ENCODE results near the gene SEC23IP.

Gene SEC23IP

GRCh38 chr10:119892188-119893065, at the start of gene SEC23IP:
TSS of gene SEC23IP (plus strand) at chr10:119892730. CDS start at chr10:119892783, 53 bp downstream.
- no peaks in the 10 kb centered on the region for H3K27me3 ChIP-seq (ENCODE audit: low read depth, low read length)
- H3K79me2 ChIP-seq (ENCODE audit: low read length), result peaks cover 53% of the 10 kb centered on the region

GRCh38 chr10:119845656-119846055, 46.9 kb upstream of the SEC23IP start:
- peaks cover 12% of the 10 kb centered on the region for H3K4me1 ChIP-seq (ENCODE audit: low read length)
- H3K27ac ChIP-seq (ENCODE audit: low read length), result peak overlapping the region; percentile 25; the same call in 1 of the 2 replicates
- H3K9ac ChIP-seq (ENCODE audit: low read length), result no peak overlapping the region
- no peaks in the 10 kb centered on the region for H3K79me2 ChIP-seq (ENCODE audit: low read length)
- no peaks in the 10 kb centered on the region for H3K9me3 ChIP-seq (ENCODE audit: insufficient read depth, low read length)
- TF ChIP-seq CTCF (IDR thresholded peaks at IDR 0.05; ENCODE audit: low read depth, low read length), result no peak
- TF ChIP-seq EZH2phosphoT487 (IDR thresholded peaks at IDR 0.05; ENCODE audit: low read depth), result no peak
- peaks cover 37% of the 10 kb centered on the region for H3K36me3 ChIP-seq (replicated peaks; ENCODE audit: low read depth, low read length)
- H4K20me1 ChIP-seq (ENCODE audit: insufficient read depth, low read length), result no peaks in the 10 kb centered on the region
- no peak overlapping the region for H3K4me3 ChIP-seq (ENCODE audit: low read length)
- H3K27me3 ChIP-seq (ENCODE audit: low read depth, low read length), result no peaks in the 10 kb centered on the region
- H3K4me2 ChIP-seq (ENCODE audit: low read length), result no peak overlapping the region
- H2AFZ ChIP-seq (ENCODE audit: low read depth, low read length), result no peak overlapping the region

More at GRCh38 chr10:119892188-119893065, at the start of gene SEC23IP:
- H3K4me3 ChIP-seq (ENCODE audit: low read length), result peak within 1 kb of the TSS; percentile 96
- peaks cover 4% of the 10 kb centered on the region for H3K36me3 ChIP-seq (replicated peaks; ENCODE audit: low read depth, low read length)
- H4K20me1 ChIP-seq (ENCODE audit: insufficient read depth, low read length), result no peaks in the 10 kb centered on the region; the same call in 1 of the 2 replicates
- peak within 1 kb of the TSS; percentile 74 for H3K4me2 ChIP-seq (ENCODE audit: low read length)
- TF ChIP-seq CTCF (IDR thresholded peaks at IDR 0.05; ENCODE audit: low read depth, low read length) (no peak), EZH2phosphoT487 (IDR thresholded peaks at IDR 0.05; ENCODE audit: low read depth) (no peak)
- H3K27ac ChIP-seq (ENCODE audit: low read length), result peak within 1 kb of the TSS; percentile 47
- peak within 1 kb of the TSS; percentile 53 for H2AFZ ChIP-seq (ENCODE audit: low read depth, low read length)
- H3K9ac ChIP-seq (ENCODE audit: low read length), result peak within 1 kb of the TSS; percentile 93
- H3K9me3 ChIP-seq (ENCODE audit: insufficient read depth, low read length), result no peaks in the 10 kb centered on the region
- peaks cover 6% of the 10 kb centered on the region for H3K4me1 ChIP-seq (ENCODE audit: low read length)

GRCh38 chr10:119849031-119849789, 43.3 kb upstream of the SEC23IP start:
- H2AFZ ChIP-seq (ENCODE audit: low read depth, low read length), result no peak overlapping the region
- no peak overlapping the region for H3K9ac ChIP-seq (ENCODE audit: low read length)
- no peaks in the 10 kb centered on the region for H4K20me1 ChIP-seq (ENCODE audit: insufficient read depth, low read length)
- TF ChIP-seq CTCF (IDR thresholded peaks at IDR 0.05; ENCODE audit: low read depth, low read length) (no peak), EZH2phosphoT487 (IDR thresholded peaks at IDR 0.05; ENCODE audit: low read depth) (no peak)
- H3K4me1 ChIP-seq (ENCODE audit: low read length), result peaks cover 12% of the 10 kb centered on the region
- H3K36me3 ChIP-seq (replicated peaks; ENCODE audit: low read depth, low read length), result peaks cover 30% of the 10 kb centered on the region
- no peak overlapping the region for H3K4me2 ChIP-seq (ENCODE audit: low read length)
- H3K27me3 ChIP-seq (ENCODE audit: low read depth, low read length), result no peaks in the 10 kb centered on the region
- no peaks in the 10 kb centered on the region for H3K9me3 ChIP-seq (ENCODE audit: insufficient read depth, low read length)
- no peaks in the 10 kb centered on the region for H3K79me2 ChIP-seq (ENCODE audit: low read length)
- H3K27ac ChIP-seq (ENCODE audit: low read length), result no peak overlapping the region
- H3K4me3 ChIP-seq (ENCODE audit: low read length), result no peak overlapping the region

- H3K9ac ChIP-seq (ENCODE audit: low read length), result no peak overlapping the region
- H3K27me3 ChIP-seq (ENCODE audit: low read depth, low read length), result no peaks in the 10 kb centered on the region
- H3K36me3 ChIP-seq (replicated peaks; ENCODE audit: low read depth, low read length), result peaks cover 27% of the 10 kb centered on the region
- H4K20me1 ChIP-seq (ENCODE audit: insufficient read depth, low read length), result no peaks in the 10 kb centered on the region
- peaks cover 12% of the 10 kb centered on the region for H3K4me1 ChIP-seq (ENCODE audit: low read length)
- no peak overlapping the region for H3K4me3 ChIP-seq (ENCODE audit: low read length)
- no peak overlapping the region for H3K27ac ChIP-seq (ENCODE audit: low read length)
- no peaks in the 10 kb centered on the region for H3K79me2 ChIP-seq (ENCODE audit: low read length)
- TF ChIP-seq EZH2phosphoT487 (IDR thresholded peaks at IDR 0.05; ENCODE audit: low read depth) (no peak), CTCF (IDR thresholded peaks at IDR 0.05; ENCODE audit: low read depth, low read length) (no peak)
- no peaks in the 10 kb centered on the region for H3K9me3 ChIP-seq (ENCODE audit: insufficient read depth, low read length)
- no peak overlapping the region for H2AFZ ChIP-seq (ENCODE audit: low read depth, low read length)
- no peak overlapping the region for H3K4me2 ChIP-seq (ENCODE audit: low read length)
These were observed 42.6 kb upstream of the SEC23IP start for GRCh38 chr10:119849944-119850343.

All from OCI-LY3 (cell line).